Measurements from ENCODE around the gene ACAT1.

ACAT1 gene

DNA sequence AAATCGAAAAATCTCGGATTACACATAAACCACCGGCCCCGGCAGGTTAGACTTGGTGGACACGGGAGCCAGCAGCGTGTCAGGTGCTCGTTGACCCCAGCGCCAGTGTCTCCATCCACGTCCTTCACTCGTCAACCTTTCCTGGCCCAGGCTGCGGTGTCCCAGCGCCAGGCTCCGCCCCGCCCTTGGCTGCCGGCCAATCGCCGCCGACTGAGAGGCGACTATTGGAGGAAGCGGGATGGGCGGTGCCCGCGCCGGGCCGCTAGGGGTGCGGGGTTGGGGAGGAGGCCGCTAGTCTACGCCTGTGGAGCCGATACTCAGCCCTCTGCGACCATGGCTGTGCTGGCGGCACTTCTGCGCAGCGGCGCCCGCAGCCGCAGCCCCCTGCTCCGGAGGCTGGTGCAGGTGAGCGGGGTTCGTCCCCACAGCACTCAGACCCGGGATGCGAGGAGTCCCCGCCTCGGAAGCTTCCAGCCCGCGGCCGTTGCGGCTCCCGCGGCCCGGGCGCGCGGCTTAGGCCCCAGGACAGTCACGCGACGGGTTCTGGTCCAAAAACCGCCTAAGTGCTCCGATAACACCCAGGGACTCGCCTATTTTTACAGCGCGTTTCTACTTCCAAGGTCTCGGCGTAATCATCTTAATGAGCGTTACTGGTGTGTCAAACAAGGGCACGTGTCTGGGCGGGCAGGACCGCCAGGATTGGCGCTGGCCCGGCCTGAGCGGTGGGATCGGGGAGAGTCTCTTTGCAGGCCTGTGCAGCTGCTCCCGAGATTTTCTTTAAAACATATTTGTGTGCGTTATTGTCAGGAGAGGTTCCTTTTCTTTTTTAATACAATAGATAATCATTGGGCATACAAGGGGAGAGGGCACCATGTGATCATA lies at the start of gene ACAT1:
ACAT1 (plus strand) TSS at position 294 of the 882 bp plus-strand sequence; CDS start at position 334, 40 bp downstream.
- Histone ChIP-seq H3K36me3 (ENCODE audit: control insufficient read depth in 2 of 2, insufficient read depth in 1 of 2, low read length in 2 of 2) (peaks cover 0 to 6% of the 10 kb centered on the region in 2 experiments; a peak in 1 of 3 replicates), H3K4me1 (ENCODE audit: control insufficient read depth, insufficient read depth, low read length) (no peaks in the 10 kb centered on the region), H3K27ac (ENCODE audit: extremely low read depth, low read depth, low read length) (peak within 1 kb of the TSS; percentile 75; the same call in 1 of the 2 replicates), H3K9me3 (ENCODE audit: control insufficient read depth, insufficient read depth, low read depth, low read length) (no peaks in the 10 kb centered on the region), H3K4me3 (ENCODE audit: low read depth, low read length) (peak within 1 kb of the TSS; percentile 86)
- ChIA-PET POLR2A (interaction anchor here (0.9 kb wide), 1 partner anchor 9 kb away, joined by 4 read pairs; no protein-coding TSS in a partner anchor), CTCF (interaction anchor here (0.6 to 0.7 kb wide), 3 partner anchors 112 to 381 kb away, joined by 3 to 4 read pairs (median 3); no protein-coding TSS in a partner anchor)
- peak; percentile 79 for TF ChIP-seq SP2 (tag by site-specific recombination; IDR thresholded peaks at IDR 0.05)
- peak; percentile 74 for TF ChIP-seq KLF10 (tag by site-specific recombination; IDR thresholded peaks at IDR 0.05)
- TF ChIP-seq ZBTB20 (tag by site-specific recombination; IDR thresholded peaks at IDR 0.05), result peak; percentile 81
- TF ChIP-seq ZNF404 (tag by site-specific recombination; IDR thresholded peaks at IDR 0.05), result no peak
- no peak for TF ChIP-seq ZNF473 (tag by site-specific recombination; IDR thresholded peaks at IDR 0.05)
- TF ChIP-seq WT1 (tag by site-specific recombination; IDR thresholded peaks at IDR 0.05), result peak; percentile 40; the same call in 1 of the 2 replicates
- TF ChIP-seq ZNF837 (tag by site-specific recombination; IDR thresholded peaks at IDR 0.05), result no peak
- TF ChIP-seq, protein P1, sequence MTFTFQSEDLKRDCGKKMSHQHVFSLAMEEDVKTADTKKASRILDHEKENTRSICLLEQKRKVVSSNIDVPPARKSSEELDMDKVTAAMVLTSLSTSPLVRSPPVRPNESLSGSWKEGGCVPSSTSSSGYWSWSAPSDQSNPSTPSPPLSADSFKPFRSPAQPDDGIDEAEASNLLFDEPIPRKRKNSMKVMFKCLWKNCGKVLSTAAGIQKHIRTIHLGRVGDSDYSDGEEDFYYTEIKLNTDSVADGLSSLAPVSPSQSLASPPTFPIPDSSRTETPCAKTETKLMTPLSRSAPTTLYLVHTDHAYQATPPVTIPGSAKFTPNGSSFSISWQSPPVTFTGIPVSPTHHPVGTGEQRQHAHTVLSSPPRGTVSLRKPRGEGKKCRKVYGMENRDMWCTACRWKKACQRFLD (tag by site-specific recombination; IDR thresholded peaks at IDR 0.05), result no peak
- peak; percentile 68 for TF ChIP-seq ZBTB8A (tag by site-specific recombination; IDR thresholded peaks at IDR 0.05)
- no peak for TF ChIP-seq GLI4 (tag by site-specific recombination; IDR thresholded peaks at IDR 0.05)
- TF ChIP-seq ZNF707 (tag by site-specific recombination; IDR thresholded peaks at IDR 0.05), result no peak
- TF ChIP-seq KLF9 (tag by site-specific recombination; IDR thresholded peaks at IDR 0.05; ENCODE audit: low read depth), result peak; percentile 78
- TF ChIP-seq, protein P2, sequence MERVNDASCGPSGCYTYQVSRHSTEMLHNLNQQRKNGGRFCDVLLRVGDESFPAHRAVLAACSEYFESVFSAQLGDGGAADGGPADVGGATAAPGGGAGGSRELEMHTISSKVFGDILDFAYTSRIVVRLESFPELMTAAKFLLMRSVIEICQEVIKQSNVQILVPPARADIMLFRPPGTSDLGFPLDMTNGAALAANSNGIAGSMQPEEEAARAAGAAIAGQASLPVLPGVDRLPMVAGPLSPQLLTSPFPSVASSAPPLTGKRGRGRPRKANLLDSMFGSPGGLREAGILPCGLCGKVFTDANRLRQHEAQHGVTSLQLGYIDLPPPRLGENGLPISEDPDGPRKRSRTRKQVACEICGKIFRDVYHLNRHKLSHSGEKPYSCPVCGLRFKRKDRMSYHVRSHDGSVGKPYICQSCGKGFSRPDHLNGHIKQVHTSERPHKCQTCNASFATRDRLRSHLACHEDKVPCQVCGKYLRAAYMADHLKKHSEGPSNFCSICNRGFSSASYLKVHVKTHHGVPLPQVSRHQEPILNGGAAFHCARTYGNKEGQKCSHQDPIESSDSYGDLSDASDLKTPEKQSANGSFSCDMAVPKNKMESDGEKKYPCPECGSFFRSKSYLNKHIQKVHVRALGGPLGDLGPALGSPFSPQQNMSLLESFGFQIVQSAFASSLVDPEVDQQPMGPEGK (tag by site-specific recombination; IDR thresholded peaks at IDR 0.05), result peak; percentile 64
- no peak for TF ChIP-seq ZNF791 (tag by site-specific recombination; IDR thresholded peaks at IDR 0.05)
- TF ChIP-seq YY1 (tag by site-specific recombination; IDR thresholded peaks at IDR 0.05), result no peak
- TF ChIP-seq ZNF175 (tag by site-specific recombination; IDR thresholded peaks at IDR 0.05), result no peak
- TF ChIP-seq ZBTB44 (tag by site-specific recombination; IDR thresholded peaks at IDR 0.05), result no peak
- TF ChIP-seq ZNF513 (tag by site-specific recombination; IDR thresholded peaks at IDR 0.05), result no peak
- TF ChIP-seq ZNF423 (tag by site-specific recombination; IDR thresholded peaks at IDR 0.05), result no peak
- TF ChIP-seq ZXDB (tag by site-specific recombination; IDR thresholded peaks at IDR 0.05), result peak; percentile 76; the same call in 1 of the 2 replicates
- TF ChIP-seq KLF8 (tag by site-specific recombination; IDR thresholded peaks at IDR 0.05), result peak; percentile 73; the same call in 1 of the 2 replicates
- TF ChIP-seq ZNF600 (tag by site-specific recombination; IDR thresholded peaks at IDR 0.05), result peak; percentile 82
- TF ChIP-seq BCL11A (tag by site-specific recombination; IDR thresholded peaks at IDR 0.05; ENCODE audit: low read depth), result peak; percentile 13; the same call in 1 of the 2 replicates
- no peak for TF ChIP-seq ZNF664 (tag by site-specific recombination; IDR thresholded peaks at IDR 0.05)
- TF ChIP-seq SCRT2 (tag by site-specific recombination; IDR thresholded peaks at IDR 0.05), result peak; percentile 82
- TF ChIP-seq ZNF529 (tag by site-specific recombination; IDR thresholded peaks at IDR 0.05; ENCODE audit: insufficient replicate concordance), result no peak
- TF ChIP-seq ZNF248 (tag by site-specific recombination; IDR thresholded peaks at IDR 0.05), result no peak
- no peak for TF ChIP-seq ZNF654 (tag by site-specific recombination; IDR thresholded peaks at IDR 0.05; ENCODE audit: low read depth)
- TF ChIP-seq ZNF629 (tag by site-specific recombination; IDR thresholded peaks at IDR 0.05), result peak; percentile 46; the same call in 1 of the 2 replicates
- no peak for TF ChIP-seq ZNF169 (tag by site-specific recombination; IDR thresholded peaks at IDR 0.05)
- TF ChIP-seq ZSCAN23 (tag by site-specific recombination; IDR thresholded peaks at IDR 0.05), result 0 out of 2 replicates have a peak, but pooled peaks have one; percentile 38

Measured in HEK293 (cell line).